Measurements from ENCODE around the gene PCBP1. TPM values are rescaled to one million over a fixed set of nuclear protein-coding genes. Genes with fewer than 3 reads are reported as not detected.
"Not testable (repeated sequence)": the region's sequence is repeated elsewhere in the genome, so short reads cannot be mapped to it uniquely, and the experiment has no call there.

The PCBP1 gene
- total RNA-seq, 1 donor from 2014 or later: 40.3 TPM

DNA sequence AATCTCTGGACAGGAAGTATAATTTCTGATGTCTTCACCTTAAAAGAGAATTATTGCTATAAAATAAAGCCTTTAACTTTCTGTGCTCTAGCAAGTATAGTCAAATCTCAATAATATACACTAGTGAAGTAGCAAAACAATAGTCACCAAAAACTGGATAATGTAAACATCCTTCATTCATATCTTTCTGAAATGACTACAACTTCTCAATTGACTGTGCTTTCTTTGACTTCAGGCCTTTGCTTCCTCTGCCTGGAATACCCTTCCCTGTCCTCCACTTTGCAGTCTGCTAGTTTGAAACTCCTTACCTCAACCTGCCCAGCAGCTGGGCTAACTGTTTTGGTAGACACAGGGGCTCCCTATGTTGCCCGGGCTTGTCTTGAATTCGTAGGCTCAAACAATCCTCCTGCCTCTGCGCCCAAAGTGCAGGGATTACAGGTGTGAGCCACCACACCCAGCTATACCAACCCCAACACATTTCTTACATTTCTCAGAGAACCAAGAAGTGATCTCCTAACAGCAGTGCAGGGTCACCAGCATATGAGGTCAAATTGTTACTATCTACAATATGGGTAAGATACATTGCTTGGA is 6.6 kb upstream of the PCBP1 start:
- DNase-seq (ENCODE audit: low read depth in 2 of 2): no peak

DNA sequence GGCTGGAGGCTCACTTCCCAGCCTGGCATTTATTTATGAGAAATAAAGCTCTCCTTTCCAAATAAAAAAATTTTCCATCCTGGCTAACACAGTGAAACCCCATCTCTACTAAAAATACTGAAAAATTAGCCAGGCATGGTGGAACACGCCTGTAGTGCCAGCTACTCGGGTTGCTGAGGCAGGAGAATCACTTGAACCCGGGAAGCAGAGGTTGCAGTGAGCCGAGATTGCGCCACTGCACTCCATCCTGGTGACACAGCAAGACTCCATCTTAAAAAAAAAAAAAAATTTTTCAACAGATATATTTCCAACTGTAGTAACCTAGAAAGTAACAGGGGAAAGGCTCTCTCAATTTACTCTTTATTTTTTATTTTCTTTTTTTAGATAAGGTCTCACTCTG is 6.1 kb upstream of the PCBP1 start:
- DNase-seq (ENCODE audit: low read depth in 2 of 2): no peak

DNA sequence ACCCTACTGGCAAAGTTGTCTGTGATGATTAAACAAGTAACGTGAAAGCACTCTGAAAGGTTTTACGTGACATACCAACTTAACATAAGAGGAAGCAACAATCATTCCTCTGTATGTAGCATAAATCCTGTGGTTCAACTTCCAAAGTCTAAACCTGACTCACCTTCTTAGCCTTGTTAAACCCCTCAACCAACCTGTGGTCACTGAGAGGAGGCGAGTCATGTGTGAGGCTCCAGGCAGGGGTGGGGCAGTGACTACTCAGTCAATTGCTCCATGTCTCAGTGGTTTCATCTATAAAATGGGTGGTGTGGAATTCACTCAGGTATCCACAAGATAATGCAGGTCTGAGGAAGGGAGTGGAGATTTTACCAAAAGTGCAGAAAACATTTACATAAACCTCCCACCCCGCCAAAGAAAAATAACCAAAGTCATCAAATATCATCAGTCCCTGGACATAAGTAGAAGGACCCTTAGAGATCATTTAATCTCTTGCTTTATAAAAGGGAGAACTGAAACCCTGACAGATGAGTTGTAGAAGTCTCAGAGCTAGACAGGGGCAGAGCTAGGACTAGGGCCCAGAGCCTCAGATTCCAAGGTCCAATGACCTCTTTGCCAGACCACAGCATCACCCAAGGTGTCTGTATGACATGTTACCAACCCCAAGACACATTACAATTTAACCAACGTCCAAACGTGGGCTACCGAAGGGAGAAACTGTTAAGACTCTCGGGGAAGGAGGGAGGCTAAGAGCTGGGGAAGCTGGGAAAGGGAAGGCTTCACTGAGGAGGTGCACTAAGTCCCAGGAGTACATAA is 3.7 kb upstream of the PCBP1 start:
- DNase-seq (ENCODE audit: low read depth in 2 of 2): no peak

DNA sequence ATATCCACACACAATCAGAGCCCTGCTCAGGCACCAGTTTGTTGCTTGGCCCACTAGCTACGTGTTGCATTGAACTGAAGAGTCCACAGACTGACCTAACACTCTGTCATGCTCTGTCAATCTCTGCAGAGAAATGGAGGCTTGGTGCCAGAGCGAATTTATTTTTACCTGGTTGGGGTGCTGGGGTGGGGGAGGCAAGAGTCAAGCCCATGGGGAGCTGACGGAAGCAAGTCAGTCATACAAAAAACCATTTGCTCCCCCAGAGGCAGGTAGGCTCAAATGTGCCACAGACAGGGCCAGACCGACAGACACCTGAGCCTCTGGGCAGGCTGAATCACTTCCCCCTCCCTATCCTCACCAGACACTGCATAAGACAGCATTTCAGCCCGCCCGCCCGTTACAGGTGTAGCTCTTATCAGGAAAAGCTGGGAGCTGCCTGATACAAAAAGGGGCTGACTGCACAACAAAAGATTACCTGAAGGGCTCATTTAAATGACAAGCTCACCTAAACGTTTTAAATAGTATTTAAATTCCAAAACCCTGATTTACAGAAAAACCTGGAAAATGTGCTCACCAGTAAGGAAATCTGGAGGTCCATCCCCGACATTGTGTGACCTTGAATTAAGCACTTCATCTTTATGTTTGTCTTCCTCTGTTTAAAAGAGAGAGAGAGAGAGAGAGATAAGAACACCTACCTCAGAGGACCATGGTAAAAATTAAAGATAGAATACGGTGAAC is 2.1 kb upstream of the PCBP1 start:
- peak in 1 of 2 donors; percentile 7 for DNase-seq (ENCODE audit: low read depth in 2 of 2)

DNA sequence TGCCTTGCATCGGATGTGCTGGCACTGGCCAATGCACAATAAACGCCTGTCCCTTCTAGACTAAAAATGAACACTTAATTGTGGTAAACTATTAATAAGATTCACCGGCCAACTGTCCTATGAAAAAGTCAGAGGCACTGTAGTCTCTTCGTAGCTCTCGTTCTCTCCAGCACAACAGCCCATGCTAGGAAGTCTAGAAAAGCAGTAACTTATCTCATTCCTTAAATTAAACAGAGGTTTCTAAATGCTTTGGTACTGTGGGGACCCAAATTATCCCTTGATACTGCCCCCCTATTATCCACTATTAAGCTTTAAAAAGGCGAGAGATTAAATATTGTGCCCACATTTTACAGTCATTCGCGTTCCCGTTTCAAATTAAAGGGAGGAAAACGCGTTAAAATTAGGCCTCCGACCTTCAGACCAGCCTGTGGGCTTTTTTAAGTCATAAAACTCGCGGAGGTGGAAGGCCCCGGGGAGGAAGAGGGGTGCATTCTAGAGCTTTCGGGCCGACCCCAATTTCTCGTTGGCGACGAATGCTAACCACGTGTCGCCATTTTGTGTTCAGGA is 1.5 kb upstream of the PCBP1 start:
- peak in 1 of 2 donors; percentile 10 for DNase-seq (ENCODE audit: low read depth in 2 of 2)

DNA sequence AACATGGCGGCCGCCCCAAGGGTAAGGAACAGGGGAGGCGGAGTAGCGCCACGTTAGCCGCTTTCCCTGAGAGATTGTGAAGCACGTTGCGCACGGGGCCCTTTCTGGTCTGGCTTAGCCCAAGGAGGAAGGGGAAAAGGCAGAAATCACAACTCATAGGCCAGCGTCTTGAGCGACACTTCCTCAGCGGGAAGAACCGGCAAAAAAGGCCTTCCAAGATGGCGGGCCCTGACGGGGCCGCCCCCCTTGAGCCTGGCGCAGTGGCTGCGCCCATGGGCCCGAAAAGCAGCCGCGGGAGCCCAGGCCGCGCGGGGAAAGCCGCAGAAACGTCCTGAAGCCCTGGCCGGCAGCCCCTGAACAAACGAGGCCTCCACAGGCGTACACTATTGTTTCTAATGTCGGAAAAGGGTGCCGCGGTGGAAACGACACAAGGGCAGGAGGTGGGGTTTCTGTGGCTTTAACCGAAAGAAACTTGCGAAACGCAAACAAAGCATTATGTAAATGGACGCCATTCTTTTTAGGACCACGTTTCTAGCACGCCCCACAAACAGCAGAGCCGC is 919 bp upstream of the PCBP1 start:
- peak; percentile 89 to 90 for DNase-seq (ENCODE audit: low read depth in 2 of 2)

DNA sequence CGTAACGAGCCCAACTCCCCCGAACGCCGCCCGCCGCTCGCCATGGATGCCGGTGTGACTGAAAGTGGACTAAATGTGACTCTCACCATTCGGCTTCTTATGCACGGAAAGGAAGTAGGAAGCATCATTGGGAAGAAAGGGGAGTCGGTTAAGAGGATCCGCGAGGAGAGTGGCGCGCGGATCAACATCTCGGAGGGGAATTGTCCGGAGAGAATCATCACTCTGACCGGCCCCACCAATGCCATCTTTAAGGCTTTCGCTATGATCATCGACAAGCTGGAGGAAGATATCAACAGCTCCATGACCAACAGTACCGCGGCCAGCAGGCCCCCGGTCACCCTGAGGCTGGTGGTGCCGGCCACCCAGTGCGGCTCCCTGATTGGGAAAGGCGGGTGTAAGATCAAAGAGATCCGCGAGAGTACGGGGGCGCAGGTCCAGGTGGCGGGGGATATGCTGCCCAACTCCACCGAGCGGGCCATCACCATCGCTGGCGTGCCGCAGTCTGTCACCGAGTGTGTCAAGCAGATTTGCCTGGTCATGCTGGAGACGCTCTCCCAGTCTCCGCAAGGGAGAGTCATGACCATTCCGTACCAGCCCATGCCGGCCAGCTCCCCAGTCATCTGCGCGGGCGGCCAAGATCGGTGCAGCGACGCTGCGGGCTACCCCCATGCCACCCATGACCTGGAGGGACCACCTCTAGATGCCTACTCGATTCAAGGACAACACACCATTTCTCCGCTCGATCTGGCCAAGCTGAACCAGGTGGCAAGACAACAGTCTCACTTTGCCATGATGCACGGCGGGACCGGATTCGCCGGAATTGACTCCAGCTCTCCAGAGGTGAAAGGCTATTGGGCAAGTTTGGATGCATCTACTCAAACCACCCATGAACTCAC is 673 bp downstream of the PCBP1 start:
- DNase-seq (ENCODE audit: low read depth in 2 of 2): peak; percentile 71

DNA sequence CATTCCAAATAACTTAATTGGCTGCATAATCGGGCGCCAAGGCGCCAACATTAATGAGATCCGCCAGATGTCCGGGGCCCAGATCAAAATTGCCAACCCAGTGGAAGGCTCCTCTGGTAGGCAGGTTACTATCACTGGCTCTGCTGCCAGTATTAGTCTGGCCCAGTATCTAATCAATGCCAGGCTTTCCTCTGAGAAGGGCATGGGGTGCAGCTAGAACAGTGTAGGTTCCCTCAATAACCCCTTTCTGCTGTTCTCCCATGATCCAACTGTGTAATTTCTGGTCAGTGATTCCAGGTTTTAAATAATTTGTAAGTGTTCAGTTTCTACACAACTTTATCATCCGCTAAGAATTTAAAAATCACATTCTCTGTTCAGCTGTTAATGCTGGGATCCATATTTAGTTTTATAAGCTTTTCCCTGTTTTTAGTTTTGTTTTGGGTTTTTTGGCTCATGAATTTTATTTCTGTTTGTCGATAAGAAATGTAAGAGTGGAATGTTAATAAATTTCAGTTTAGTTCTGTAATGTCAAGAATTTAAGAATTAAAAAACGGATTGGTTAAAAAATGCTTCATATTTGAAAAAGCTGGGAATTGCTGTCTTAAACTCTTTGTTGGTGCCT is 1.4 kb downstream of the PCBP1 start:
- DNase-seq (ENCODE audit: low read depth in 2 of 2): no peak

DNA sequence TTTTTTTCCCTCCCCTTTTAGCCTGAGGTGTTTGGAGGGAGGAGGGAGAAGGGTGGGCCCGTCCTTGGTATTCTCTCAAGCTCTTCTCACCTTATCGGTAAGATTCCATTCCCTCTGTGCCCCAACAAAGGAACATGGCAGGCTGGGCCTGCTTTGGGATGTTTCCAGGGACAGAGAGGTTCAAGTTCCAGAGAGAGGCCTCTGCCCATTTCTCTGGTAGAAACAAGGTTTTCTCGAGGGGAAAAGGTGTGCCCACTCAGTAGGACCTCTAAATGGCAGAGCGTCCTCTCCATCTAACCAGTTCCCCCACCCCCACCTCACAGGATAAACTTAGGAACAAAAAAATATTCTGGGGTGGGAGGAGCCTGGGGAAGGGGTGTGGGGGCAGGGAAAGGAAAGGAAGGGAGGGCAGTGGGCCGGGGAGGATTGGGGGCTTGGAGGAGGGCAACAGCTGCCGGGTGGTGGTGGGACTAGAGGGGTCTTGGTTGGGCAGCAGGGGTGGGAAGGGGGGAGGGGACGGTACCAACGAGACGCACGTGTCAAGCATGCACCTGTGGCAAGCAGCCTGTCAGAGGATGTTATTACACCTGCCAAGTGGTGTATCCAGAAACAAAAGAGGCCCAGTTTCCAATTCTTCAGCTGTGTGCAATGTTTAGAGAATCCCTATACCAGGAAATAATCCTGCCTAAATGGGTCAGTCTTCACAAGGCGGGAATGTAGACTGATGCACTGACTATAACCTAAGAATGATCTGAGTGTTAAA is 2.1 kb downstream of the PCBP1 start:
- DNase-seq (ENCODE audit: low read depth in 2 of 2): peak; percentile 41 to 55

DNA sequence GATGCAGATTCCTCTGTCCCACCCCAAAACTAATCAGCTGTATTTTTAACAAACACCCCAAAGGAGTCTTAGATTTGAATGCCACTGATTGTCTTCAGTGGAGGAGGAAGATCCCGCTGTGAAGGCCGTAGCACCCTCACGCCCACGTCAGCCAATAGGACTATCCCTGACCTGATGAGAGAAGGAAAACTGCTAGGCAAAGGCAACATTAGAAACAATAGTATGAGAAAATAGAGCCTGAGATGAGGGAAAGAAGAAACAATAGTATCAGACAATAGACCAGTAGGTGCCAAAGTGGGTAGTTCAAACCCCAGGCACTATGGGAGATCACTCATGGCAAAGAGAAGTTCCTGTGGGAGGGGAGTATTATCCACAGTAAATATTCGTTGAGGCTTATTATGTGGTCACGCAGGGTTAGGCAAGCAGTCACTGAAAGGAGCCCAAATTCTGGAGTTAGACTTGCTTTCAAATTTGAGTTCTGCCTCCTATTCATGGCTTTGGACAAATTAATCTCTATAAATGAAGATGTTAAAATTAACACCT is 2.8 kb downstream of the PCBP1 start:
- DNase-seq (ENCODE audit: low read depth in 2 of 2): peak; percentile 28 to 68

DNA sequence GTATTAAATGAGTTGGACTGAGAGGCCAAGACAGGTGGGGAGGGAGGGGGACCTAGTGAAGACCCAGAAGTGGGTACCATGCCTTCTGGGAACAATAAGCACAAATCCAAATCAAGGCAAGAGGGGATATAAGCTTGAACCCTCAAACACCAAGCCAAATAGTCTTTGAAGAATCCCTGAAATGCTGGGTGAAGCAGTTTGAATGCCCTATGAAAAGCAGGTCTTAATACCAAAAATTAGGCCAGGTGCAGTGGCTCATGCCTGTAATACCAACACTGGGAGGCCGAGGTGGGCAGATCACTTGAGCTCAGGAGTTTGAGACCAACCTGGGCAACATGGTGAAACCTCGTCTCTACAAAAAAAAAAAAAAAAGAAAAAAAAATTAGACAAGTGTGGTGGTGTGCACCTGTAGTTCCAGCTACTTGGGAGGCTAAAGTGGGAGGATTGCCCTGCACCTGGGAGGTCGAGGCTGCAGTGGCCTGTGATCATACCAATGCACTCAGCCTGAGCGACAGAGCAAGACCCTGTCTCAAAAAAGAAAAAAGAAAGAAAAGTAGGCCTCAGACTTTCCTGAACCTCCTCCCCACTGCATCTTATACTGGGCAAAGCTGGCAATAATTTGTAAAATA is 3.5 kb downstream of the PCBP1 start:
- no peak for DNase-seq (ENCODE audit: low read depth in 2 of 2)

DNA sequence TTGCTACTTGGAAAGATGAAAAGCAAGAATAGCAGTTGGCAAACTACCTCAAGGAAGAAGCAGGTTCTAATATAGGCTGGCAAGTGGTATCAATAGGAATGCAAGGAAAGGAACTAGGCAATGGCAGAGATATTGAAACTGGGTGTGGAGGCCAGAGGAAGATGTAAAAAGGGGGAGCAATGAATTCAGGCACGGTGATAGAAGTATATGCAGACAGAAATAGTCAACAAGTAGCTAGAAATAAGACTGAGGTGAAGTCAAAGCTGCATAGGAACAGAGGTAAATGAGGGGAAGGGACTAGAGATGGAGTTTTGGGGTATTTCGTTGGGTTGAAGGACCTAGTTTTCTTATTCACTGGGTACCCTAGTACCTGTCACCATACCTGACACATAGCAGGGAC is 4.1 kb downstream of the PCBP1 start:
- no peak for DNase-seq (ENCODE audit: low read depth in 2 of 2)

DNA sequence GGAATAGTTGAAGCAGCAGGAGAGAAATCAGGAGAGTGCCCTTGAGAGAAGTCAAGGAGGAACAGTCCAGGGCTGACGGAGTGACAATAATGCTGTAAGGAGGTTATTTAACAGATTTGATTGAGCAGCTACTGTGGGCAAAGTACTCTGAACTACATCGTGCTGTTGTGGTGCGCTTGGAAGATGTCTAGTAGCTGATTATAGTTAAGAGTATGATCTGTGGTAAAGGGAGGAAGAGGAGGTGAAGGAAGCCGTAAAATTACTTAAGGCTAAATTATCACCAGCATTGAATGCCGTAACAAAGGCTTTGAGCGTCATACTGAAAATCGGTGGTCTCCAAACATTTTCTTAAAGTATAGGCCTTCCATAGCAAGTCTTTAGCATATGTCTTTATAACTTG is 4.5 kb downstream of the PCBP1 start:
- no peak for DNase-seq (ENCODE audit: low read depth in 2 of 2)

DNA sequence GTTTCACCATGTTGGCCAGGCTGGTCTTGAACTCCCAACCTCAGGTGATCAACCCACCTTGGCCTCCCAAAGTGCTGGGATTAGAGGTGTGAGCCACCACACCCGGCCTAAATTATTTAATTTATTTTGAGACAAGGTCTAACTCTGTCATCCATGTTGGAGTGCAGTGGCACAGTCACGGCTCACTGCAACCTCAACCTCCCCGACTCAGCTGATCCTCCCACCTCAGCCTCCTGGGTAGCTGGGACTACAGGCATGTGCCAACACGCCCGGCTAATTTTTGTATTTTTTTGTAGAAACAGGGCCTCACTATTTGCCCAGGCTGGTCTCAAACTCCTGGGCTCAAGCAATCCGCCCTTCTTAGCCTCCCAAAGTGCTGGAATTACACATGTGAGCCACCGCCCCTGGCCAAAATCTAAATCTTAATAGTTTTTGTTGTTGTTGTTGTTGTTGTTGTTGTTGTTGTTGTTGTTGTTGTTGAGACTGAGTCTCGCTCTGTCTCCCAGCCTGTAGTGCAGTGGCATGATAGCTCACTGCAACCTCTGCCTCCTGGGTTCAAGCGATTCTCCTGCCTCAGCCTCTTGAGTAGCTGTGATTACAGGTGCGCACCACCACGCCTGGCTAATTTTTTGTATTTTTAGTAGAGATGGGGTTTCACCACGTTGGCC is 5.4 kb downstream of the PCBP1 start:
- DNase-seq (ENCODE audit: low read depth in 2 of 2): not testable (repeated sequence)

DNA sequence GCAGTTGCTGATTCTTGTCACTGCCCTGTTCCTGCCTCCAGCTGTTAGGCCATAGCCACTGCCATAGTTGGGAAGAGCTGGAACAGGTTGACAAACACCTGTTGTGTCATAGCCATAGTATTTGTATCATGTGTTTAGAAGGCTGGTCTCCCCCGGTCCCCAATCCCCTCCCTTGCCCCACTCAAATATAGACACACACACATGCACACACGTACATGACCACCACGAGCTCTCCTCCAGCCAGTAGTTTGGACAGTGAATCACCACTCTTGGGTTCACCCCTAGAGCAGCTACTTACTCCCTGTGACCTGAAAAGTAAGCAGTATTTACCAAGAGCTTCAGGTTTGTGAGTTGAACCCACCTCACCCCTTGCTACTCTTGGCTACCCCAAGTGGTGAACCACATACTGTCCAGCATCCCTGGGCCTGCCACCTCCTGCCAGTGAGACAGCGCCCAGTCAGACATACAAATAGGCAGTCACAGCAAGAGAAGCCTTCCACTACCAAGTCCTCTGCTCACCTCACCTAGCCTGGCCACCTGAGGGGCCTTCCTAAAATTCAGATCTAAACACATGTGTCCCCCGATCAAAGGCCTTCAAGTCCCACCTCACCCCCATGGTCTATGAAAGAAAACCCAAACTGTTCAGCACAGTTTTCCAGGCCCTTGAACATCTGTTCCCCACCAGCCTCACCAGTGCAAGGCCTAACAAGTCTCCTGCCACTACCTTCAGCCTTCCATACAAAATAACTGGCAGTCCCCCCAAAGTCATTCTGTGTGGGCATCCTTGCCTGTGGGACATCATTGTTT is 7.1 kb downstream of the PCBP1 start:
- no peak for DNase-seq (ENCODE audit: low read depth in 2 of 2)

DNA sequence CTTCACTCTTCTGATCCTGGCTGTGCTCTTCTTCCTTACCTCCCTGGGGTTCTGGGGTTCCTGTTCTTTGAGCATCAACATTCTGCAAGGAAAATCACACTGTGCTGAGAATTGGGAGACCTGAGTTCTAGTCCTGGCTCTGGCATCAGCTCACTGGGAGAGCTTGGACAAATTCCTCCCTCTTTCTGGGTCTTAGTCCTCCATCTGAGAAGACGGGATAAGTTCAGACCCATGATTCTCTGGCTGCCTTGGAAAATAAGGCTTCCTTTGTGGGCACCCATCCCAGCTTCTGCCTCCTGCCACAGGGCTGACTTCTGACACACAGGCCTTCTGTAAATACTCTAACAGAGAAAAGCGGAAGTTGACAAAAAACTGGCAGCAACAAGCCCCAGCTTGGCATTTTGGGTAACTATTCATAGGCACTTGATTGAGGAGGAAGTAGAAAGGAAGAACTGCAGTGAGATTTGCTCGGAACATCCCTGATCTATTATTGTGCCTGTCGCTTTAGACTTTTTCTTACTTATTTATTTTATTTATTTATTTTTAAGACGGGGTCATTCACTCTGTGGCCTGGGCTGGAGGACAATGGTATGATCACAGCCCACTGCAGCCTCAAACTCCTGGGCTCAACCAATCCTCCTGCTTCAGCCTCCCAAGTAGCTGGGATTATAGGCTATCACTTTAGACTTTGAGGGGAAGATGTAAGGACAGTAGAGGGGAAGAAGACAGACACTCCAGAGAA is 7.9 kb downstream of the PCBP1 start:
- DNase-seq (ENCODE audit: low read depth in 2 of 2): peak; percentile 51 to 74

All from lung microvascular endothelial cell (primary cell).